ENCODE results near the gene TEX264.

Gene TEX264

GRCh38 chr3:51691949-51692348 lies 20.9 kb downstream of the TEX264 start:
- TF ChIP-seq CTCF (IDR thresholded peaks at IDR 0.05; ENCODE audit: low read depth, low read length): no peak
- no peak overlapping the region for H3K4me3 ChIP-seq (replicated peaks in 1 of 2; ENCODE audit: low read depth in 2 of 2, low read length in 2 of 2)
- DNase-seq (ENCODE audit: low read depth in 2 of 2): no peak

GRCh38 chr3:51692980-51693395 lies 21.9 kb downstream of the TEX264 start:
- DNase-seq (ENCODE audit: low read depth in 2 of 2): no peak

GRCh38 chr3:51696954-51697353 lies 25.9 kb downstream of the TEX264 start:
- no peak overlapping the region for H3K4me3 ChIP-seq (replicated peaks in 1 of 2; ENCODE audit: low read depth in 2 of 2, low read length in 2 of 2)
- no peak for TF ChIP-seq CTCF (IDR thresholded peaks at IDR 0.05; ENCODE audit: low read depth, low read length)
- DNase-seq (ENCODE audit: low read depth in 2 of 2): no peak

More at GRCh38 chr3:51692980-51693395, 21.9 kb downstream of the TEX264 start:
- no peak overlapping the region for H3K4me3 ChIP-seq (replicated peaks in 1 of 2; ENCODE audit: low read depth in 2 of 2, low read length in 2 of 2)
- no peak for TF ChIP-seq CTCF (IDR thresholded peaks at IDR 0.05; ENCODE audit: low read depth, low read length)

GRCh38 chr3:51698209-51698608 lies 27.2 kb downstream of the TEX264 start:
- no peak overlapping the region for H3K4me3 ChIP-seq (replicated peaks in 1 of 2; ENCODE audit: low read depth in 2 of 2, low read length in 2 of 2)
- no peak for DNase-seq (ENCODE audit: low read depth in 2 of 2)
- no peak for TF ChIP-seq CTCF (IDR thresholded peaks at IDR 0.05; ENCODE audit: low read depth, low read length)

- TF ChIP-seq CTCF (IDR thresholded peaks at IDR 0.05; ENCODE audit: low read depth, low read length): no peak
Measured at GRCh38 chr3:51700403-51700802, 29.4 kb downstream of the TEX264 start.

GRCh38 chr3:51702156-51702555 lies 31.1 kb downstream of the TEX264 start:
- no peak for TF ChIP-seq CTCF (IDR thresholded peaks at IDR 0.05; ENCODE audit: low read depth, low read length)

More at GRCh38 chr3:51700403-51700802, 29.4 kb downstream of the TEX264 start:
- no peak for DNase-seq (ENCODE audit: low read depth in 2 of 2)
- H3K4me3 ChIP-seq (replicated peaks in 1 of 2; ENCODE audit: low read depth in 2 of 2, low read length in 2 of 2): no peak overlapping the region

GRCh38 chr3:51703068-51703760 lies 32.2 kb downstream of the TEX264 start:
- no peak for TF ChIP-seq CTCF (IDR thresholded peaks at IDR 0.05; ENCODE audit: low read depth, low read length)
- no peak for DNase-seq (ENCODE audit: low read depth in 2 of 2)
- no peak overlapping the region for H3K4me3 ChIP-seq (replicated peaks in 1 of 2; ENCODE audit: low read depth in 2 of 2, low read length in 2 of 2)

More at GRCh38 chr3:51702156-51702555, 31.1 kb downstream of the TEX264 start:
- no peak overlapping the region for H3K4me3 ChIP-seq (replicated peaks in 1 of 2; ENCODE audit: low read depth in 2 of 2, low read length in 2 of 2)
- DNase-seq (ENCODE audit: low read depth in 2 of 2): no peak

All from cardiac fibroblast (primary cell).